Mucosa of descending colon (tissue), 3 donors: Measurements from ENCODE around the gene PIRT. TPM values are rescaled to one million over a fixed set of nuclear protein-coding genes. Genes with fewer than 3 reads are reported as not detected.

ENCODE experiments used
- ATAC-seq: fragments of 200-7000 bp; cut with Tn5 transposase; one replicate; pipeline ENCODE4 v1.9.1; 2020; ENCODE audit warnings: mild to moderate bottlenecking, moderate library complexity
- DNase-seq, 3 donors: peaks; one replicate each; pipeline ENCODE4 v3.0.0-alpha.2; 2020
- H3K36me3 ChIP-seq: fragments of 200-600 bp; one replicate; pipeline ENCODE4 v1.8.0; 2021; ENCODE audit warnings: low read depth, mild to moderate bottlenecking
- H3K4me1 ChIP-seq: fragments of 200-600 bp; one replicate; pipeline ENCODE4 v1.8.0; 2021; ENCODE audit warnings: low read depth, mild to moderate bottlenecking
- H3K4me3 ChIP-seq: fragments of 200-600 bp; one replicate; pipeline ENCODE4 v1.8.0; 2021; ENCODE audit warnings: mild to moderate bottlenecking
- H3K9me3 ChIP-seq: fragments of 200-600 bp; one replicate; pipeline ENCODE4 v1.8.0; 2021; ENCODE audit warnings: mild to moderate bottlenecking
- intact Hi-C, 2 donors: fragments of 100-400 bp; cut with DNase I in 1 of 2; cut with micrococcal nuclease in 1 of 2; formaldehyde crosslinking; loops; one replicate each; pipeline versions ENCODE4 v1.11.0 to v1.11.1; 2022; cut with DNase I, micrococcal nuclease
- total RNA-seq, 3 donors: library from RNA; stranded (reverse); fragmentation: NEBNext Ultra II Directional in 2 of 3; extraction: Animal tissue kit (Norgen Biotek cat#: 25700) in 2 of 3; gene quantifications; one replicate each; pipeline versions ENCODE4 v1.2.1 to v1.2.4, GENCODE V29; 2021 to 2023
- TF ChIP-seq, protein P1 (sequence below): fragments of 200-600 bp; IDR thresholded peaks from one replicate; pipeline ENCODE4 v1.8.0; 2022; ENCODE audit warnings: antibody characterized with exemption, mild to moderate bottlenecking
- donor health status: DM: no; HTN: no; CAD: no; lungs with moderate emphysema.
- donor health status: DM: no; HTN: no; CAD: no.
- donor health status: DM: no; HTN: yes; CAD: no.

PIRT gene
- total RNA-seq, 3 donors from 2014 or later: 0.55 to 7.6 (median 1.1) TPM

DNA sequence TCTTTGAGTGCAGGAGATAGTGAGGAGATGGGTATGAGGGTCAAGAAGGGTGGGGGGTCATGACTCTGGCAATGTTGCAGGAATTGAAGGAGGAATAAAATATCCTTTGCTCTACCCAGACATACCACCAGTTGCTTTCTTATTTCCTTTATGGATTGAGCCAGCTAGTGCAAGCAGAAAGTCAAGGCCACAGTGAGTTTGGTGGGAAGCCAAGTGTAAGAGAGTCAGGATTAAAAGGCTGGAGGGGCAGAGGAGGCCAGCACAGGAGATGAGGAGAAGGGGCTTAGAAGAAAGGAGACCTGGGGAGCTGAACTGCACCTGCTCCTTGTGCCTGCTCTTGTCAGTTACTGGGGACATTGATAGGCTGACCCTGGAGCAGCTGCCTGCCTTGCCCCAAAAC is 16.1 kb downstream of the PIRT start:
- Histone ChIP-seq H3K4me3 (no peak overlapping the region), H3K4me1 (no peaks in the 10 kb centered on the region), H3K36me3 (no peaks in the 10 kb centered on the region), H3K9me3 (no peaks in the 10 kb centered on the region)
- intact Hi-C loops: no loop called here
- DNase-seq (no peak), ATAC-seq (no peak)
- TF ChIP-seq, protein P1, sequence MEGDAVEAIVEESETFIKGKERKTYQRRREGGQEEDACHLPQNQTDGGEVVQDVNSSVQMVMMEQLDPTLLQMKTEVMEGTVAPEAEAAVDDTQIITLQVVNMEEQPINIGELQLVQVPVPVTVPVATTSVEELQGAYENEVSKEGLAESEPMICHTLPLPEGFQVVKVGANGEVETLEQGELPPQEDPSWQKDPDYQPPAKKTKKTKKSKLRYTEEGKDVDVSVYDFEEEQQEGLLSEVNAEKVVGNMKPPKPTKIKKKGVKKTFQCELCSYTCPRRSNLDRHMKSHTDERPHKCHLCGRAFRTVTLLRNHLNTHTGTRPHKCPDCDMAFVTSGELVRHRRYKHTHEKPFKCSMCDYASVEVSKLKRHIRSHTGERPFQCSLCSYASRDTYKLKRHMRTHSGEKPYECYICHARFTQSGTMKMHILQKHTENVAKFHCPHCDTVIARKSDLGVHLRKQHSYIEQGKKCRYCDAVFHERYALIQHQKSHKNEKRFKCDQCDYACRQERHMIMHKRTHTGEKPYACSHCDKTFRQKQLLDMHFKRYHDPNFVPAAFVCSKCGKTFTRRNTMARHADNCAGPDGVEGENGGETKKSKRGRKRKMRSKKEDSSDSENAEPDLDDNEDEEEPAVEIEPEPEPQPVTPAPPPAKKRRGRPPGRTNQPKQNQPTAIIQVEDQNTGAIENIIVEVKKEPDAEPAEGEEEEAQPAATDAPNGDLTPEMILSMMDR: no peak

DNA sequence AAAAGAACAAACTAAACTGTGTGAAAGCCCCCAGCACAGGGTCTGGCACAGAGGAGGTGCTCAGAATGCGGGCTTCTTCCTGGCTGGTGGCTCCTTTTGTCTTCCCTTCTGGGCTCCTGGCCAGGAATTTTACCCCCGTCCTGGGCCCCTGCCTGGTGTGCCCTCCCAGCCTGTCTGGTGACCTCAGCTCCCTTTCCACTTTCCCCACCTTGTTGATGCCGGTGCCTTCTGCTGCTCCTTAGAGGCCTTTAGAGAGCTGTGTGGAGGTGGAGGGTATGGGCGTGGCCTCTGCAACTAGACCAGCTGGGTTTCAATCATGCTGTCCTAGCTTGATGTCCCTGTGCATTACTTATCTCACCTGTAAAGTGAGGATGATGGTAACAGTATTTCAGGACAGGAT is 16.8 kb downstream of the PIRT start:
- DNase-seq: no peak
- TF ChIP-seq, protein P1: no peak
- Histone ChIP-seq H3K36me3 (no peaks in the 10 kb centered on the region), H3K9me3 (no peaks in the 10 kb centered on the region), H3K4me1 (no peaks in the 10 kb centered on the region), H3K4me3 (no peak overlapping the region)
- intact Hi-C loops: no loop called here
- peak; percentile 74 for ATAC-seq

DNA sequence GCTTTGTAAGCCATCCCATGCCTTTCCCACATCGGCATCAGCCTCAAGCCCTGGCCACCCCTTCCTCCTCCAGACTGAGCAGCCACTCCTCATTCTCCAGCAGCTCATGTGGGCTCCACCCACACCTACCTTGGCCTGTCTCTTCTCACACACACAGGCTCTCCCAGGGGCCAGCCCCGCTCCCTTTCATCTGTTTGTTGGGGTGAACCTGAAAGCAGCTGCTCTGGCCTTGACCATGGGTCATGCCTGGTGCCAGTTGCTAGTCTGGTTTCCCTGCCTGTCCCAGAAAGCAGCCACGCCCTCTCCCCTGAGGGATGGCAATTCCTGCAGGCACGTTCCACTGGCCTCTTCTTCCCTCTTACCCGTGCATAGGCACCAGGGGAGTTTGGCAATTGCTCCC is 22.6 kb downstream of the PIRT start:
- ATAC-seq: peak; percentile 78

DNA sequence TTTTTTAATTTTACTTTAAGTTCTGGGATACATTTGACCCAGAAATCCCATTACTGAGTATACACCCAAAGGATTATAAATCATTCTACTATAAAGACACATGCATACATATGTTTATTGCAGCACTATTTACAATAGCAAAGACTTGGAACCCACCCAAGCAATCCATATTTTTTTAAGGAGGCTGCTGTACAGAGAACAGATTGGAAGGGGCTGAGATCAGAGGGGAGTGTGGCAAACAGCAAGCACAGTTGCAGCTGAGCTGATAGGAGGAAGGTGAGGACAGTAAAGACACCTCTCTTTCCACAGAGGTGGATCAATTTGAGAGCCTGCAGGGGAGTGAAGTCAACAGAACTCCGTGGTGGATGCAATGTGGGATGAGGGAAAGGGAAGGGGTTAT is 23.8 kb downstream of the PIRT start:
- intact Hi-C loops: no loop called here
- peaks cover 26% of the 10 kb centered on the region for H3K4me1 ChIP-seq
- ATAC-seq: peak; percentile 72
- TF ChIP-seq, protein P1: no peak
- no peak overlapping the region for H3K4me3 ChIP-seq
- peak in 1 of 3 donors; percentile 77 for DNase-seq
- no peaks in the 10 kb centered on the region for H3K9me3 ChIP-seq
- H3K36me3 ChIP-seq: no peaks in the 10 kb centered on the region

More for the DNA sequence above, 22.6 kb downstream of the PIRT start:
- DNase-seq: peak; percentile 82 to 83 (median 82)
- H3K4me3 ChIP-seq: no peak overlapping the region
- H3K4me1 ChIP-seq: peaks cover 26% of the 10 kb centered on the region
- no peaks in the 10 kb centered on the region for H3K36me3 ChIP-seq
- TF ChIP-seq, protein P1: no peak
- H3K9me3 ChIP-seq: no peaks in the 10 kb centered on the region
- intact Hi-C loops: no loop called here

DNA sequence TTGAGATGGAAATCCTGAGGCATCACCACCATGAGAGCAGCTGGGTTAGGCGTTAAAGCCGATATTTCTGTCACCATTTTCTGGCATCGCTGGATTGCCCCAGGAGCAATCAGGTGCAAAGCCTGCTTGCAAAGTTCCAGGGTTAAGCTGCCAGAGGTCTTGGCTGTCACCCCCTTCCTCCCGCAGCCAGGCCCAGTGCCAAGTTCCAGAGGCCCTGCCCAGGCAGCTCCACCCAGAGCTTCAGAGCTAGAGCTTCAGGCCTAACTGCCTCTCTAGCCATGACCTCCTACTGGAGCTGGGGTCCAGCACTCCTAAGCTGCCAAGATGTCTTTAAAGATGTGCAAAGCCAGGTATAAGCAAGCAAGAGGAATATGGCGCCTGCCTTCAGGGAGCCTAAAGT is 25.2 kb downstream of the PIRT start:
- peak; percentile 78 for ATAC-seq

More for the DNA sequence above, 25.2 kb downstream of the PIRT start:
- Histone ChIP-seq H3K4me1 (peaks cover 26% of the 10 kb centered on the region), H3K9me3 (no peaks in the 10 kb centered on the region), H3K36me3 (no peaks in the 10 kb centered on the region), H3K4me3 (no peak overlapping the region)
- TF ChIP-seq, protein P1: no peak
- peak; percentile 84 to 91 (median 89) for DNase-seq
- intact Hi-C loops: no loop called here
